Peyer's patch (tissue), 4 donors: ENCODE data around the gene ABLIM2. TPM values are rescaled to one million over a fixed set of nuclear protein-coding genes. Genes with fewer than 3 reads are reported as not detected.

Source experiments
- DNase-seq, 3 donors: peaks; one replicate each; pipeline ENCODE4 v3.0.0-alpha.2; 2017 to 2019
- H3K27ac ChIP-seq, 4 donors: fragments of 200-600 bp; sonication (generic); one replicate each; pipeline ENCODE4 v1.5.1; 2016 to 2019
- H3K27me3 ChIP-seq, 2 donors: fragments of 200-600 bp; sonication (generic); one replicate each; pipeline ENCODE4 v1.5.1; 2019
- H3K36me3 ChIP-seq, 3 donors: fragments of 200-600 bp; sonication (generic); one replicate each; pipeline ENCODE4 v1.5.1; 2016 to 2019
- H3K4me1 ChIP-seq, 4 donors: fragments of 200-600 bp; sonication (generic); one replicate each; pipeline ENCODE4 v1.5.1; 2016 to 2019
- H3K4me3 ChIP-seq, 4 donors: fragments of 200-600 bp; sonication (generic); 1 replicate in 3 of 4; 2 replicates in 1 of 4; pipeline ENCODE4 v1.5.1; 2016 to 2019; ENCODE audit warnings: mild to moderate bottlenecking in 1 of 4
- H3K9me3 ChIP-seq, 4 donors: fragments of 200-600 bp; sonication (generic); one replicate each; pipeline ENCODE4 v1.5.1; 2016 to 2019; ENCODE audit warnings: mild to moderate bottlenecking in 1 of 4
- POLR2A ChIP-seq, 2 donors: fragments of 450-650 bp; IDR thresholded peaks; one replicate each; pipeline ENCODE4 v1.5.1; 2017; ENCODE audit warnings: antibody characterized with exemption in 2 of 2, mild to moderate bottlenecking in 2 of 2, moderate library complexity in 2 of 2
- total RNA-seq, 4 donors: library from RNA; depleted of rRNA; stranded (reverse); fragments of >200 nt; gene quantifications; one replicate each; pipeline ENCODE4 v1.1.0, GENCODE V29; 2016
- TF ChIP-seq, protein P1 (sequence below), 6 experiments: fragments of 450-650 bp in 4 of 6; fragments of 200-600 bp in 2 of 6; sonication (generic) in 1 of 6; IDR thresholded peaks; one replicate each; pipeline ENCODE4 v1.5.1; 2017 to 2019; ENCODE audit warnings: antibody characterized with exemption in 6 of 6, mild to moderate bottlenecking in 3 of 6, moderate library complexity in 1 of 6

Gene ABLIM2
- total RNA-seq, 4 donors from 2014 or later: 9.0 to 24.2 (median 11.7) TPM

DNA sequence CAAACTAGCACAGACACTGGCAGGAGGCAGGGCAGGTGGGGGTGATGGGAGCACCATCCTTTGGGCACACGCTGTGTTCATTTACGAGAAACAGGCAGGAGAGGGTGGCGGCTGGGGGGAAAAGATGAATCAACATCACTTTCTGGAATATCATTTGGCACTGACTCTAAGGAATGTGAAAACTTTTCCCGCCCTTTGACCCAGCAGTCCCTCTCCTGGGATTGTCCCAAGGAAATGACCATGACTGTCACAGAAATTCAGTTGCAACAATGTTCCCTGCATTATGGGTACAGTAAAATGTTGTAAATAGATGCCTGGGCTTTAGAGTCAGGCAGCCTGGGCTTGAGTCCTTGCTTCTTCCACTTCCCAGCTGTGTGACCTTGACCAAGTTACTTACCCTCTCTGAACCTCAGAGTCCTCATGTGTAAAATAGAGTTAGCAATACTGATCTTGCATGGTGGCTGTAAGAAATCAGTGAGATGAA is 58.6 kb downstream of the ABLIM2 start:
- DNase-seq: no peak

DNA sequence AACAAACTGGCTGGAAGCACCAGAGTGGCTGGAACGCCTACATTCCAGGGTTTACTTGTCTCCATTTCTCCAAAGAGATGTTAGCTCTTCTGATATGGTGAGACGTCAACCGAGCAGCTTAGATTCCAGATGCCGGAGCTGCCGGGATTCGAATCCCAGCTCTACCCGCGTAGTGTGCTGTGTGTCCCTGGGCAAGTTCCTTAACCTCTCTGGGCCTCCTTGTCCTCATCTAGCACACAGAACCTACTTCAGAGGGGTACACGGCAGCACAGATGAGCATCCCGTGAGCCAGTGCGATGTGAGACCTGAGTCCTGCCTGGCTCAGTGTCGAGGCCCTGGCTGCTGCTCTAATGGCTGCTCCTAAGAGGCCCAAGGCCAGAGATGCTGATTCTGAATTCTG is 60.1 kb downstream of the ABLIM2 start:
- peaks cover 0 to 7% (median 0%) of the 10 kb centered on the region in 4 donors for H3K9me3 ChIP-seq
- no peak overlapping the region for H3K4me3 ChIP-seq
- no peak for DNase-seq
- no peaks in the 10 kb centered on the region for H3K36me3 ChIP-seq
- H3K27ac ChIP-seq: no peak overlapping the region
- peaks cover 0 to 13% (median 0%) of the 10 kb centered on the region in 4 donors for H3K4me1 ChIP-seq
- H3K27me3 ChIP-seq: no peaks in the 10 kb centered on the region
- TF ChIP-seq POLR2A (IDR thresholded peaks at IDR 0.05): no peak
- TF ChIP-seq, protein P1, sequence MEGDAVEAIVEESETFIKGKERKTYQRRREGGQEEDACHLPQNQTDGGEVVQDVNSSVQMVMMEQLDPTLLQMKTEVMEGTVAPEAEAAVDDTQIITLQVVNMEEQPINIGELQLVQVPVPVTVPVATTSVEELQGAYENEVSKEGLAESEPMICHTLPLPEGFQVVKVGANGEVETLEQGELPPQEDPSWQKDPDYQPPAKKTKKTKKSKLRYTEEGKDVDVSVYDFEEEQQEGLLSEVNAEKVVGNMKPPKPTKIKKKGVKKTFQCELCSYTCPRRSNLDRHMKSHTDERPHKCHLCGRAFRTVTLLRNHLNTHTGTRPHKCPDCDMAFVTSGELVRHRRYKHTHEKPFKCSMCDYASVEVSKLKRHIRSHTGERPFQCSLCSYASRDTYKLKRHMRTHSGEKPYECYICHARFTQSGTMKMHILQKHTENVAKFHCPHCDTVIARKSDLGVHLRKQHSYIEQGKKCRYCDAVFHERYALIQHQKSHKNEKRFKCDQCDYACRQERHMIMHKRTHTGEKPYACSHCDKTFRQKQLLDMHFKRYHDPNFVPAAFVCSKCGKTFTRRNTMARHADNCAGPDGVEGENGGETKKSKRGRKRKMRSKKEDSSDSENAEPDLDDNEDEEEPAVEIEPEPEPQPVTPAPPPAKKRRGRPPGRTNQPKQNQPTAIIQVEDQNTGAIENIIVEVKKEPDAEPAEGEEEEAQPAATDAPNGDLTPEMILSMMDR (IDR thresholded peaks at IDR 0.05): no peak

More for the DNA sequence above, 58.6 kb downstream of the ABLIM2 start:
- Histone ChIP-seq H3K36me3 (no peaks in the 10 kb centered on the region), H3K9me3 (no peaks in the 10 kb centered on the region), H3K27me3 (no peaks in the 10 kb centered on the region), H3K4me3 (no peak overlapping the region), H3K4me1 (peaks cover 0 to 13% (median 0%) of the 10 kb centered on the region in 4 donors), H3K27ac (no peak overlapping the region)
- TF ChIP-seq POLR2A (IDR thresholded peaks at IDR 0.05): no peak
- TF ChIP-seq, protein P1 (IDR thresholded peaks at IDR 0.05): no peak

DNA sequence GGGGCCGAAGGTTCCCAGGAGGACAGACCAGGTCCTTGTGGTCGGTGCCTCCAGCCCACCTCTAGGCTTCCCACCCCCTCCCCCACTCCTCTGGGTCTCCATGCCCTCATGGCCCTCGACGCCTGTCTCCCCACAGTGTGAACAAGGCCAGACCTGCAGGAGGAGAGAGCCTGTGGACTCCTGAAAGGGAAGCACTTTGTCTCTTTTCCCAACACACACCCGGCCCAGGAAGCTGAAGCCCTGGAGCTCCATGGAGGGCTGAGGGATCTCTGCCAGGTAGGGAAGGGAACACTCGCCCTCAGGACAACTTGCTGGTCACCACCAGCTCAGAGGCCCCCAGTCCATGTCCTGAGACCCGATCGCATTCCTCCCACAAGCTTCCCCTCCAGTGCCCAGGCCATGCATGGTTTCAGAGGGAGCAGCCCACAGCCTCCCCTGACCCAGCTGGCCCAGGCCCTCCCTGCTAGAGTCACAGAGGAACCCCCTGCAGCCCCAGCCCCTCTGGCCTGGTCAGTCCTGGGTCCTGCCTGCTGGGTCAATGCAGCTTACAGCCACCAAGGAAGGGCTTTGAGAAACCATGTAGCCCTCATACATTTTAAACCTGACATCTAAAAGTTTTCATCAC is 60.8 kb downstream of the ABLIM2 start:
- TF ChIP-seq POLR2A (IDR thresholded peaks at IDR 0.05): no peak
- TF ChIP-seq, protein P1 (IDR thresholded peaks at IDR 0.05): no peak
- no peak overlapping the region for H3K4me3 ChIP-seq
- no peak for DNase-seq
- no peak overlapping the region for H3K27ac ChIP-seq
- H3K36me3 ChIP-seq: no peaks in the 10 kb centered on the region
- no peaks in the 10 kb centered on the region for H3K27me3 ChIP-seq
- H3K4me1 ChIP-seq: peaks cover 0 to 13% (median 0%) of the 10 kb centered on the region in 4 donors
- H3K9me3 ChIP-seq: peaks cover 0 to 14% (median 0%) of the 10 kb centered on the region in 4 donors

DNA sequence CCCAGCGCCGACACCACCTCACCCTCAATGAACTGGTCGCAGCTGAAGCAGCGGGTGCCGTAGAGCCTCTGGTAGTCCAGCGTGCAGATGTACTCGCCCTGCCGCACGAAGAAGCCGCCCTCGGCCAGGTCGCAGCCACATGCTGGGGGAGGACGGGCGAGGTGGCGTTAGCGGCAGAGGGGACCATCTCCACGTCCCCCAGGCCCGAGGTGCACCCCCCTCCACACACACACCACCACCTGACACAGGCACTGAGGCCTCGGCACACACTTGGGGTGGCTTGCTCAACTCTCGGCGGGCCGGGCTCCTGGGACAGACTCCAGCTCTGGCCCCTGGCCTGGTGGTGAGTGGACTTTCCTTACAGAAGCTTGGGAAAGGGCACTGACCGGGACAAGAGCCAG is 61.5 kb downstream of the ABLIM2 start:
- Histone ChIP-seq H3K27ac (no peak overlapping the region), H3K4me3 (no peak overlapping the region), H3K36me3 (no peaks in the 10 kb centered on the region), H3K9me3 (peaks cover 0 to 19% (median 0%) of the 10 kb centered on the region in 4 donors), H3K4me1 (peaks cover 0 to 13% (median 0%) of the 10 kb centered on the region in 4 donors), H3K27me3 (no peaks in the 10 kb centered on the region)
- no peak for DNase-seq
- TF ChIP-seq, protein P1 (IDR thresholded peaks at IDR 0.05): no peak
- no peak for TF ChIP-seq POLR2A (IDR thresholded peaks at IDR 0.05)

DNA sequence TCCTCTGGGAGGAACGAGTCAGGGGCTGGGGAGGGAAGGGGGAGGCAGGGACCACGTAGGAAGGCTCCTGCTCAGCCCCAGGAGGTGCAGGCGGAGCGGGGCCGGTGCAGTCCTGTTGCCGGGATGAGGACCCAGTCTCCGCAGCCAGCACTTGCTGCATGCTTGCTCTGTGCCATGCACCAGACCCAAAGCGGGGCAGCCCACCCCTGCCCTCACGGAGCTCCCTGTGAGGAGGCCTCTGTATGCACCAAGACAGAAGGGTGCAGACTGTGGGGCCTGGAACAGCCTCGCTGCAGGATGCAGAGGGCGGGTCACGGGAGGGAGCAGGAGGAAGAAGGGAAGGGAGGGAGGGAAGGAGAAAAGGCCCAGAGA is 61.9 kb downstream of the ABLIM2 start:
- H3K27ac ChIP-seq: no peak overlapping the region
- no peaks in the 10 kb centered on the region for H3K36me3 ChIP-seq
- peaks cover 0 to 19% (median 0%) of the 10 kb centered on the region in 4 donors for H3K9me3 ChIP-seq
- no peaks in the 10 kb centered on the region for H3K27me3 ChIP-seq
- peaks cover 0 to 10% (median 0%) of the 10 kb centered on the region in 4 donors for H3K4me1 ChIP-seq
- no peak overlapping the region for H3K4me3 ChIP-seq
- TF ChIP-seq POLR2A (IDR thresholded peaks at IDR 0.05): no peak
- TF ChIP-seq, protein P1 (IDR thresholded peaks at IDR 0.05): no peak
- no peak for DNase-seq
